A549 (cell line): ENCODE data around the gene HELZ2. TPM values are rescaled to one million over a fixed set of nuclear protein-coding genes. Genes with fewer than 3 reads are reported as not detected.
A peak's percentile ranks its signal among the peaks of the same experiment; 100 is the strongest.

Experiments used
- ATAC-seq, 2 experiments: fragments of 200-7000 bp in 1 of 2; fragments of >200 bp in 1 of 2; cut with Nextera tagmentation in 1 of 2; cut with Tn5 transposase in 1 of 2; 3 replicates each; pipeline versions ENCODE4 v1.8.0 to v1.9.1; 2018 to 2020; ENCODE audit warnings: mild to moderate bottlenecking in 1 of 2, moderate library complexity in 1 of 2
- CTCF ChIA-PET: fragments of 300-600 bp; sonication (Branson Sonifier 250); formaldehyde crosslinking; extraction: SDS; loops from one replicate; lab custom pipeline; 2021; ENCODE audit warnings: antibody characterized with exemption, inconsistent platforms; lab: Yijun Ruan, JAX
- POLR2A ChIA-PET: fragments of 350-600 bp; formaldehyde crosslinking; extraction: SDS; loops from one replicate; lab custom pipeline; 2021; ENCODE audit warnings: antibody characterized with exemption, inconsistent platforms; lab: Yijun Ruan, JAX
- DNase-seq, 2 experiments: peaks; one replicate each; pipeline versions ENCODE4 v3.0.0 to v3.0.0-alpha.2; 2011 to 2016; ENCODE audit warnings: low read depth in 1 of 2, low spot score in 1 of 2
- FAIRE-seq: peaks from 2 replicates; lab custom pipeline; 2011; peaks lifted over from hg19 to GRCh38; lab: Jason Lieb, UNC
- H3K27ac ChIP-seq, 2 experiments: fragments of >200 bp; sonication (Bioruptor Twin); formaldehyde crosslinking; 3 replicates each; pipeline ENCODE4 v1.5.1; 2016 to 2017
- H3K4me1 ChIP-seq: fragments of >200 bp; sonication (Bioruptor Twin); formaldehyde crosslinking; 3 replicates; pipeline ENCODE4 v1.6.1; 2016
- H3K4me2 ChIP-seq: fragments of >200 bp; sonication (Bioruptor Twin); formaldehyde crosslinking; 3 replicates; pipeline ENCODE4 v1.6.1; 2016
- H3K4me3 ChIP-seq: fragments of >200 bp; sonication (Bioruptor Twin); formaldehyde crosslinking; 3 replicates; pipeline ENCODE4 v1.5.1; 2016
- H3K9me3 ChIP-seq: fragments of >200 bp; sonication (Bioruptor Twin); formaldehyde crosslinking; 3 replicates; pipeline ENCODE4 v1.6.1; 2016
- CBX2 ChIP-seq: fragments of 200-600 bp; sonication (generic); IDR thresholded peaks from 2 replicates; pipeline ENCODE4 v1.6.1; 2016; ENCODE audit warnings: low read depth, mild to moderate bottlenecking, borderline replicate concordance
- FOXS1 ChIP-seq: fragments of 250-450 bp; sonication (Bioruptor Pico); IDR thresholded peaks from 2 replicates; pipeline ENCODE4 v1.5.0; 2020; ENCODE audit warnings: mild to moderate bottlenecking, moderate library complexity
- HOXA7 ChIP-seq: fragments of 250-450 bp; sonication (Bioruptor Pico); IDR thresholded peaks from 2 replicates; pipeline ENCODE4 v1.5.0; 2020; ENCODE audit warnings: mild to moderate bottlenecking, moderate library complexity
- RARB ChIP-seq: fragments of 250-450 bp; sonication (Bioruptor Pico); IDR thresholded peaks from 2 replicates; pipeline ENCODE4 v1.8.0; 2021; ENCODE audit warnings: mild to moderate bottlenecking, moderate library complexity
- WGBS: methylation state at CpG from one replicate; pipeline ENCODE4 v1.1.6; 2017; ENCODE audit errors: missing lambda C conversion rate; 5-methylcytosine and 5-hydroxymethylcytosine counted together
- polyA plus RNA-seq, 4 experiments: library from polyadenylated mRNA; depleted of rRNA in 3 of 4; stranded (reverse); fragments of >200 nt; fragmentation: RNase III in 1 of 4; extraction: RNeasy Plus Mini Kit Qiagen cat#74134 plus additional on column Dnase treatment in 1 of 4; gene quantifications; 2 replicates in 3 of 4; 3 replicates in 1 of 4; pipeline ENCODE4 v1.2.3, GENCODE V29; 2011 to 2017
- TF ChIP-seq, protein P1 (sequence below): fragments of 250-450 bp; sonication (Bioruptor Pico); IDR thresholded peaks from 2 replicates; pipeline ENCODE4 v1.5.0; 2020; ENCODE audit warnings: low read depth, mild to moderate bottlenecking, moderate library complexity

The HELZ2 gene
- polyA plus RNA-seq, 2 of the 4 experiments (the other 2 are of a cell fraction), result 3.2 to 4.5 TPM

DNA sequence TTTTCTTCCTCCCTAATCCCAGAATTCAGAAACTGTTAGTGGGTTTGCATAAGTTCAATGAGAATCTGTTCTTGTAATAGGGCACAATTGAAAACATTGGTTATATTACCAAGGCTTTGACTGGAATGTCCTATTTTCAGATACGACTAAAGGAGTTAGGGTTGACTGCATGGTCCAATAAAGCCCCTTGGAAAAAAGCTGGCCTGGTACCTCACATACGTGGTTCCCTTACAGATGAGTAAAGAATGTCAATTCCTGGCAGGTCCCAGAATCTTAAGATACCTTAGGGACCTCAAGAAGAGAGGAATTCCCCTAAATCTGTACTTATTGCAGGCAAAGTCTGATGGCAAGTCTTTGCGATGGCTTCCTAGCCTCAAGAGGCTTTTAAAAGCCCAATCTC lies 48.9 kb downstream of the HELZ2 start:
- no peak for FAIRE-seq
- Histone ChIP-seq H3K9me3 (peaks cover 13% of the 10 kb centered on the region), H3K4me2 (no peak overlapping the region), H3K4me3 (no peak overlapping the region), H3K27ac (no peak overlapping the region), H3K4me1 (peaks cover 5% of the 10 kb centered on the region; the same call in 1 of the 3 replicates)
- DNase-seq, result no peak
- TF ChIP-seq HOXA7 (CRISPR knock-in tag) (0 out of 2 replicates have a peak, but pooled peaks have one; percentile 21), RARB (no peak), FOXS1 (no peak), CBX2 (no peak)
- TF ChIP-seq, protein P1, sequence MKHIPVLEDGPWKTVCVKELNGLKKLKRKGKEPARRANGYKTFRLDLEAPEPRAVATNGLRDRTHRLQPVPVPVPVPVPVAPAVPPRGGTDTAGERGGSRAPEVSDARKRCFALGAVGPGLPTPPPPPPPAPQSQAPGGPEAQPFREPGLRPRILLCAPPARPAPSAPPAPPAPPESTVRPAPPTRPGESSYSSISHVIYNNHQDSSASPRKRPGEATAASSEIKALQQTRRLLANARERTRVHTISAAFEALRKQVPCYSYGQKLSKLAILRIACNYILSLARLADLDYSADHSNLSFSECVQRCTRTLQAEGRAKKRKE (CRISPR knock-in tag), result no peak
- 94% methylated on average over 3 of the region's 3 CpGs for WGBS
- ChIA-PET POLR2A (interaction anchor here (1.0 kb wide), 1 partner anchor 10 kb away, joined by 3 read pairs; no protein-coding TSS in a partner anchor), CTCF (no interaction called here)
- no peak for ATAC-seq

Other genes with a start within 250 kb of the HELZ2 start
- gene CHRNA4, start 212.9 kb downstream of the HELZ2 start, polyA plus RNA-seq (2011; rRNA removed), result 0.03 and 0.09 TPM in 2 replicates
- 0.08 to 0.23 TPM (median 0.21 TPM) in 3 replicates for gene CHRNA4, start 212.9 kb downstream of the HELZ2 start, polyA plus RNA-seq (2017; fragmentation: RNase III; extraction: RNeasy Plus Mini Kit Qiagen cat#74134 plus additional on column Dnase treatment)
- 0.14 and 0.32 TPM in 2 replicates for gene KCNQ2, start 101.6 kb downstream of the HELZ2 start, polyA plus RNA-seq (2011; rRNA removed)
- 0.15 to 0.38 TPM (median 0.36 TPM) in 3 replicates for gene KCNQ2, start 101.6 kb downstream of the HELZ2 start, polyA plus RNA-seq (2017; fragmentation: RNase III; extraction: RNeasy Plus Mini Kit Qiagen cat#74134 plus additional on column Dnase treatment)
- gene EEF1A2, start 75.2 kb downstream of the HELZ2 start, polyA plus RNA-seq (2011; rRNA removed), result 16.3 and 17.4 TPM in 2 replicates
- 128 to 141 TPM (median 129 TPM) in 3 replicates for gene EEF1A2, start 75.2 kb downstream of the HELZ2 start, polyA plus RNA-seq (2017; fragmentation: RNase III; extraction: RNeasy Plus Mini Kit Qiagen cat#74134 plus additional on column Dnase treatment)
- 4.6 and 7.7 TPM in 2 replicates for gene PPDPF, start 53.5 kb downstream of the HELZ2 start, polyA plus RNA-seq (2011; rRNA removed)
- gene PPDPF, start 53.5 kb downstream of the HELZ2 start, polyA plus RNA-seq (2017; fragmentation: RNase III; extraction: RNeasy Plus Mini Kit Qiagen cat#74134 plus additional on column Dnase treatment), result 217 to 227 TPM (median 224 TPM) in 3 replicates
- gene PTK6, start 36.9 kb downstream of the HELZ2 start, polyA plus RNA-seq (2011; rRNA removed), result 1.1 and 1.2 TPM in 2 replicates
- gene PTK6, start 36.9 kb downstream of the HELZ2 start, polyA plus RNA-seq (2017; fragmentation: RNase III; extraction: RNeasy Plus Mini Kit Qiagen cat#74134 plus additional on column Dnase treatment), result 1.6 to 2.2 TPM (median 2.0 TPM) in 3 replicates
- not detected in 2 replicates for gene SRMS, start 26.5 kb downstream of the HELZ2 start, polyA plus RNA-seq (2011; rRNA removed)
- gene SRMS, start 26.5 kb downstream of the HELZ2 start, polyA plus RNA-seq (2017; fragmentation: RNase III; extraction: RNeasy Plus Mini Kit Qiagen cat#74134 plus additional on column Dnase treatment), result not detected in 3 replicates
- gene FNDC11, start 20.1 kb downstream of the HELZ2 start, polyA plus RNA-seq (2011; rRNA removed), result 0.09 and 0.18 TPM in 2 replicates
- 0.10 to 0.16 TPM (median 0.14 TPM) in 3 replicates for gene FNDC11, start 20.1 kb downstream of the HELZ2 start, polyA plus RNA-seq (2017; fragmentation: RNase III; extraction: RNeasy Plus Mini Kit Qiagen cat#74134 plus additional on column Dnase treatment)
- 6.6 and 6.8 TPM in 2 replicates for gene GMEB2, start 52.9 kb upstream of the HELZ2 start, polyA plus RNA-seq (2011; rRNA removed)
- gene GMEB2, start 52.9 kb upstream of the HELZ2 start, polyA plus RNA-seq (2017; fragmentation: RNase III; extraction: RNeasy Plus Mini Kit Qiagen cat#74134 plus additional on column Dnase treatment), result 6.4 to 7.0 TPM (median 6.5 TPM) in 3 replicates
- gene STMN3, start 79.2 kb upstream of the HELZ2 start, polyA plus RNA-seq (2011; rRNA removed), result 2.5 and 2.8 TPM in 2 replicates
- 3.2 to 5.0 TPM (median 3.8 TPM) in 3 replicates for gene STMN3, start 79.2 kb upstream of the HELZ2 start, polyA plus RNA-seq (2017; fragmentation: RNase III; extraction: RNeasy Plus Mini Kit Qiagen cat#74134 plus additional on column Dnase treatment)
- 12.6 and 13.5 TPM in 2 replicates for gene RTEL1, start 84.1 kb upstream of the HELZ2 start, polyA plus RNA-seq (2011; rRNA removed)
- 10.7 to 11.6 TPM (median 11.3 TPM) in 3 replicates for gene RTEL1, start 84.1 kb upstream of the HELZ2 start, polyA plus RNA-seq (2017; fragmentation: RNase III; extraction: RNeasy Plus Mini Kit Qiagen cat#74134 plus additional on column Dnase treatment)
- gene TNFRSF6B, start 122.4 kb upstream of the HELZ2 start, polyA plus RNA-seq (2011; rRNA removed), result 0.20 and 0.22 TPM in 2 replicates
- gene TNFRSF6B, start 122.4 kb upstream of the HELZ2 start, polyA plus RNA-seq (2017; fragmentation: RNase III; extraction: RNeasy Plus Mini Kit Qiagen cat#74134 plus additional on column Dnase treatment), result 0.63 to 0.69 TPM (median 0.66 TPM) in 3 replicates
- gene ARFRP1, start 133.7 kb upstream of the HELZ2 start, polyA plus RNA-seq (2011; rRNA removed), result 14.1 and 25.1 TPM in 2 replicates
- 29.7 to 33.2 TPM (median 31.1 TPM) in 3 replicates for gene ARFRP1, start 133.7 kb upstream of the HELZ2 start, polyA plus RNA-seq (2017; fragmentation: RNase III; extraction: RNeasy Plus Mini Kit Qiagen cat#74134 plus additional on column Dnase treatment)
- 9.2 and 9.5 TPM in 2 replicates for gene ZGPAT, start 133.8 kb upstream of the HELZ2 start, polyA plus RNA-seq (2011; rRNA removed)
- gene ZGPAT, start 133.8 kb upstream of the HELZ2 start, polyA plus RNA-seq (2017; fragmentation: RNase III; extraction: RNeasy Plus Mini Kit Qiagen cat#74134 plus additional on column Dnase treatment), result 22.6 to 25.6 TPM (median 23.9 TPM) in 3 replicates
- 2.5 and 2.8 TPM in 2 replicates for gene LIME1, start 162.4 kb upstream of the HELZ2 start, polyA plus RNA-seq (2011; rRNA removed)
- 5.9 to 7.2 TPM (median 6.5 TPM) in 3 replicates for gene LIME1, start 162.4 kb upstream of the HELZ2 start, polyA plus RNA-seq (2017; fragmentation: RNase III; extraction: RNeasy Plus Mini Kit Qiagen cat#74134 plus additional on column Dnase treatment)
- 22.5 and 28.1 TPM in 2 replicates for gene SLC2A4RG, start 165.5 kb upstream of the HELZ2 start, polyA plus RNA-seq (2011; rRNA removed)
- 59.6 to 64.7 TPM (median 64.6 TPM) in 3 replicates for gene SLC2A4RG, start 165.5 kb upstream of the HELZ2 start, polyA plus RNA-seq (2017; fragmentation: RNase III; extraction: RNeasy Plus Mini Kit Qiagen cat#74134 plus additional on column Dnase treatment)